T-cell (primary cell): ENCODE measurements around the gene CACNA2D4. TPM values are rescaled to one million over a fixed set of nuclear protein-coding genes. Genes with fewer than 3 reads are reported as not detected.

ENCODE experiments used
- ATAC-seq, 4 experiments: fragments of 200-7000 bp in 3 of 4; fragments of 150-1000 bp in 1 of 4; cut with Tn5 transposase; replicated peaks in 1 of 4; 1 replicate in 3 of 4; 2 replicates in 1 of 4; pipeline ENCODE4 v1.10.0; 2021; ENCODE audit warnings: moderate library complexity in 3 of 4, mild to moderate bottlenecking in 2 of 4, moderate number of reproducible peaks in 1 of 4
- CTCF ChIA-PET, 2 donors: fragments of 300-600 bp; sonication (Branson Sonifier 250); formaldehyde crosslinking; loops; one replicate each; lab custom pipeline; 2022; ENCODE audit warnings: antibody characterized with exemption in 2 of 2; lab: Charles Lee
- POLR2A ChIA-PET, 2 donors: fragments of 300-600 bp; sonication (Branson Sonifier 250); formaldehyde crosslinking; loops; one replicate each; lab custom pipeline; 2022; ENCODE audit warnings: antibody characterized with exemption in 2 of 2; lab: Charles Lee
- DNase-seq, 35 experiments: peaks; one replicate each; pipeline versions ENCODE4 v3.0.0 to v3.0.0-alpha.2; 2013 to 2023
- H3K27ac ChIP-seq: one replicate; pipeline ENCODE4 v1.5.1; 2013; ENCODE audit warnings: low read length
- H3K27me3 ChIP-seq, 2 experiments: replicated peaks in 1 of 2; 1 replicate in 1 of 2; 2 replicates in 1 of 2; pipeline versions ENCODE4 v1.6.1 to v1.7.0; 2013; ENCODE audit warnings: low read length in 1 of 2, mixed read lengths in 1 of 2; ENCODE audit not compliant: control insufficient read depth in 2 of 2, insufficient read depth in 2 of 2; ENCODE audit errors: extremely low read depth in 1 of 2
- H3K36me3 ChIP-seq, 2 donors: 1 replicate in 1 of 2; 2 replicates in 1 of 2; pipeline versions ENCODE4 v1.6.1 to v1.7.0; 2013; ENCODE audit warnings: low read length in 1 of 2; ENCODE audit not compliant: control insufficient read depth in 2 of 2, insufficient read depth in 1 of 2; ENCODE audit errors: extremely low read depth in 1 of 2
- H3K4me1 ChIP-seq, 2 experiments: 1 replicate in 1 of 2; 2 replicates in 1 of 2; pipeline versions ENCODE4 v1.6.1 to v1.7.0; 2013; ENCODE audit warnings: low read length in 2 of 2, mixed read lengths in 1 of 2; ENCODE audit not compliant: insufficient read depth in 2 of 2, control insufficient read depth in 1 of 2; ENCODE audit errors: extremely low read depth in 1 of 2
- H3K4me3 ChIP-seq, 2 donors: 1 replicate in 1 of 2; 2 replicates in 1 of 2; pipeline versions ENCODE4 v1.5.1 to v1.7.0; 2013; ENCODE audit warnings: mild to moderate bottlenecking in 2 of 2, low read length in 1 of 2, moderate library complexity in 1 of 2; ENCODE audit not compliant: control insufficient read depth in 1 of 2; ENCODE audit errors: extremely low read depth in 1 of 2
- H3K9me3 ChIP-seq: 2 replicates; pipeline ENCODE4 v1.7.0; 2013
- H3K27ac Mint-ChIP-seq, 2 donors: one replicate each; pipeline ENCODE4 v1.8.0; 2020 to 2021; ENCODE audit warnings: mild to moderate bottlenecking in 2 of 2, mixed read lengths in 2 of 2
- H3K27me3 Mint-ChIP-seq, 2 donors: one replicate each; pipeline ENCODE4 v1.8.0; 2021 to 2022; ENCODE audit warnings: mixed read lengths in 2 of 2
- H3K36me3 Mint-ChIP-seq: one replicate; pipeline ENCODE4 v1.8.0; 2021; ENCODE audit warnings: mixed read lengths
- H3K4me1 Mint-ChIP-seq, 3 donors: one replicate each; pipeline ENCODE4 v1.8.0; 2020 to 2022; ENCODE audit warnings: mixed read lengths in 3 of 3, mild to moderate bottlenecking in 1 of 3
- H3K4me3 Mint-ChIP-seq, 3 donors: one replicate each; pipeline ENCODE4 v1.8.0; 2020 to 2022; ENCODE audit warnings: mild to moderate bottlenecking in 3 of 3, mixed read lengths in 3 of 3, moderate library complexity in 3 of 3
- H3K9me3 Mint-ChIP-seq, 3 donors: one replicate each; pipeline ENCODE4 v1.8.0; 2020 to 2022; ENCODE audit warnings: mixed read lengths in 3 of 3
- WGBS: methylation state at CpG from one replicate; pipeline ENCODE4 v1.1.5; 2013; ENCODE audit warnings: missing lambda C conversion rate; ENCODE audit not compliant: insufficient coverage; 5-methylcytosine and 5-hydroxymethylcytosine counted together
- total RNA-seq, 35 experiments: library from RNA in 6 of 35; stranded (reverse) in 6 of 35; fragments of 120-200 nt in 1 of 35; gene quantifications; one replicate each; pipeline versions ENCODE4 v1.2.1 to v1.2.4 and lab custom pipeline; 2013 to 2026

The CACNA2D4 gene
- total RNA-seq, 5 donors from 2014 or later (not counting 1 experiment from before 2014, with no cell fraction given), result 10.2 to 14.8 (median 12.1) TPM

- H3K36me3 Mint-ChIP-seq, result no peaks in the 10 kb centered on the region
- H3K9me3 Mint-ChIP-seq, result no peaks in the 10 kb centered on the region
- Histone ChIP-seq H3K4me3 (peak overlapping the region in 1 of 2 donors; percentile 40), H3K36me3 (no peaks in the 10 kb centered on the region), H3K27me3 (peaks cover 0 to 2% of the 10 kb centered on the region in 2 experiments), H3K27ac (peak overlapping the region; percentile 55), H3K4me1 (peaks cover 0 to 40% of the 10 kb centered on the region in 2 experiments), H3K9me3 (no peaks in the 10 kb centered on the region)
- peak overlapping the region; percentile 63 to 64 (median 63) for H3K4me3 Mint-ChIP-seq
- CTCF ChIA-PET, result interaction anchor here in 1 of 2 donors (0.8 kb wide), 1 partner anchor 1947 kb away, joined by 3 read pairs; no protein-coding TSS in a partner anchor
- H3K27ac Mint-ChIP-seq, result peak overlapping the region; percentile 37 to 78
- H3K27me3 Mint-ChIP-seq, result peaks cover 1 to 2% of the 10 kb centered on the region in 2 donors
- H3K4me1 Mint-ChIP-seq, result peaks cover 8 to 26% (median 10%) of the 10 kb centered on the region in 3 donors
- WGBS, result 78% methylated on average over 24 of the region's 27 CpGs
- ATAC-seq (peak; percentile 52 to 75 (median 72)), DNase-seq (peak in 3 of 35 experiments; percentile 19 to 46 (median 33))
- POLR2A ChIA-PET, result no interaction called here
Observed at GRCh38 chr12:1811281-1811947, 107.0 kb downstream of the CACNA2D4 start.

DNA sequence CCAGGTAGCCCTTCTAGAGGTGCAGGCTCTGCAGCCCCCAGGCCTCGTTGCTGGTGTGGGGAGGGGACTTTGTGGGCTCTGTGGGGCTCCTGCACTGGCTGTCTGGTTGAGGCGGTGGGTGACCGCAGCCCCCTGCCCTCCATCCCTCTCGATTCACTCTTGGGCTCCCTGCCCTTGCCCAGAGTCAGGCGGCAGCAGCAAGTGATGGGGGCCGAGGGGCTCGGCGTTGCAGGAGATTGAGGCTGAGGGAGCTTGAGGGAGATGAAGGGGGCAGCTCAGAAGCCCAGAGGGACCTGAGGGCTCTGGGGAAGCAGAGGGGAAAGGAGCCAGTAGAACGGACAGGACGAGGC, 107.5 kb downstream of the CACNA2D4 start:
- Histone ChIP-seq H3K27me3 (peaks cover 0 to 2% of the 10 kb centered on the region in 2 experiments), H3K36me3 (no peaks in the 10 kb centered on the region), H3K4me1 (peaks cover 0 to 44% of the 10 kb centered on the region in 2 experiments), H3K27ac (peak overlapping the region; percentile 55), H3K4me3 (peak overlapping the region in 1 of 2 donors; percentile 40), H3K9me3 (no peaks in the 10 kb centered on the region)
- peaks cover 8 to 26% (median 10%) of the 10 kb centered on the region in 3 donors for H3K4me1 Mint-ChIP-seq
- no peak for ATAC-seq
- ChIA-PET CTCF (interaction anchor here in 1 of 2 donors (0.8 kb wide), 1 partner anchor 1948 kb away, joined by 3 read pairs; no protein-coding TSS in a partner anchor), POLR2A (no interaction called here)
- WGBS, result 90% methylated on average over 7 of the region's 10 CpGs
- H3K9me3 Mint-ChIP-seq, result no peaks in the 10 kb centered on the region
- H3K4me3 Mint-ChIP-seq, result peak overlapping the region in 2 of 3 donors; percentile 63 to 64
- H3K27me3 Mint-ChIP-seq, result peaks cover 0 to 2% of the 10 kb centered on the region in 2 donors
- no peaks in the 10 kb centered on the region for H3K36me3 Mint-ChIP-seq
- no peak for DNase-seq
- H3K27ac Mint-ChIP-seq, result peak overlapping the region; percentile 37 to 78

- H3K36me3 ChIP-seq, result no peaks in the 10 kb centered on the region
- DNase-seq (no peak), ATAC-seq (no peak)
- H3K4me3 ChIP-seq, result no peak overlapping the region
- CTCF ChIA-PET, result interaction anchor here in 1 of 2 donors (0.8 kb wide), 1 partner anchor 1948 kb away, joined by 3 read pairs; no protein-coding TSS in a partner anchor
- H3K27ac Mint-ChIP-seq, result peak overlapping the region; percentile 37 to 78
- H3K27ac ChIP-seq, result peak overlapping the region; percentile 55
- peaks cover 8 to 26% (median 10%) of the 10 kb centered on the region in 3 donors for H3K4me1 Mint-ChIP-seq
- H3K9me3 ChIP-seq, result no peaks in the 10 kb centered on the region
- POLR2A ChIA-PET, result no interaction called here
- peaks cover 0 to 2% of the 10 kb centered on the region in 2 donors for H3K27me3 Mint-ChIP-seq
- H3K9me3 Mint-ChIP-seq, result no peaks in the 10 kb centered on the region
- peaks cover 0 to 2% of the 10 kb centered on the region in 2 experiments for H3K27me3 ChIP-seq
- H3K4me3 Mint-ChIP-seq, result peak overlapping the region; percentile 29 to 64 (median 63)
- no peaks in the 10 kb centered on the region for H3K36me3 Mint-ChIP-seq
- peaks cover 0 to 48% of the 10 kb centered on the region in 2 experiments for H3K4me1 ChIP-seq
- 90% methylated on average over 12 of the region's 21 CpGs for WGBS
Observed at GRCh38 chr12:1810201-1810930, 108.1 kb downstream of the CACNA2D4 start.

- CTCF ChIA-PET, result no interaction called here
- no peaks in the 10 kb centered on the region for H3K9me3 ChIP-seq
- H3K4me3 Mint-ChIP-seq, result no peak overlapping the region
- no peaks in the 10 kb centered on the region for H3K9me3 Mint-ChIP-seq
- H3K4me1 Mint-ChIP-seq, result peaks cover 10 to 28% (median 12%) of the 10 kb centered on the region in 3 donors
- H3K4me1 ChIP-seq, result peaks cover under 1 to 53% of the 10 kb centered on the region in 2 experiments
- no peaks in the 10 kb centered on the region for H3K36me3 Mint-ChIP-seq
- no peak for ATAC-seq
- no peak for DNase-seq
- H3K4me3 ChIP-seq, result no peak overlapping the region
- 76% methylated on average over 5 of the region's 13 CpGs for WGBS
- POLR2A ChIA-PET, result no interaction called here
- no peak overlapping the region for H3K27ac ChIP-seq
- peaks cover 0 to under 1% of the 10 kb centered on the region in 2 donors for H3K27me3 Mint-ChIP-seq
- H3K27ac Mint-ChIP-seq, result peak overlapping the region in 1 of 2 donors; percentile 59
- no peaks in the 10 kb centered on the region for H3K36me3 ChIP-seq
- no peaks in the 10 kb centered on the region for H3K27me3 ChIP-seq
Observed at GRCh38 chr12:1809591-1810190, 108.8 kb downstream of the CACNA2D4 start.

- H3K9me3 Mint-ChIP-seq, result peaks cover 0 to 4% (median 0%) of the 10 kb centered on the region in 3 donors
- Histone ChIP-seq H3K27ac (peak overlapping the region; percentile 31), H3K4me3 (no peak overlapping the region), H3K9me3 (no peaks in the 10 kb centered on the region), H3K27me3 (no peaks in the 10 kb centered on the region), H3K36me3 (no peaks in the 10 kb centered on the region), H3K4me1 (peaks cover 2 to 56% of the 10 kb centered on the region in 2 experiments)
- no peak for ATAC-seq
- no peak for DNase-seq
- H3K36me3 Mint-ChIP-seq, result peaks cover 3% of the 10 kb centered on the region
- H3K4me3 Mint-ChIP-seq, result no peak overlapping the region
- 82% methylated on average over 14 of the region's 22 CpGs for WGBS
- ChIA-PET CTCF (no interaction called here), POLR2A (no interaction called here)
- H3K27me3 Mint-ChIP-seq, result no peaks in the 10 kb centered on the region
- H3K4me1 Mint-ChIP-seq, result peaks cover 13 to 32% (median 15%) of the 10 kb centered on the region in 3 donors
- H3K27ac Mint-ChIP-seq, result no peak overlapping the region
Observed at GRCh38 chr12:1808798-1809480, 109.5 kb downstream of the CACNA2D4 start.
